K562 (cell line): Measurements from ENCODE around the gene HBB. TPM values are rescaled to one million over a fixed set of nuclear protein-coding genes. Genes with fewer than 3 reads are reported as not detected.

ENCODE experiments used
- CBX3 ChIP-seq, 2 experiments: IDR thresholded peaks; 1 replicate in 1 of 2; 2 replicates in 1 of 2; pipeline ENCODE4 v1.6.1; 2012; ENCODE audit warnings: inconsistent platforms in 2 of 2, low read length in 2 of 2, borderline replicate concordance in 1 of 2, control low read depth in 1 of 2
- CEBPG ChIP-seq, 3 experiments: fragments of 200-800 bp in 1 of 3; sonication (Bioruptor generic) in 1 of 3; sonication (generic) in 1 of 3; formaldehyde crosslinking in 1 of 3; IDR thresholded peaks in 2 of 3; conservative IDR thresholded peaks in 1 of 3; 2 replicates each; pipeline versions ENCODE4 v1.6.1 to v1.8.0; 2016 to 2022; ENCODE audit warnings: missing compliant biosample characterization in 2 of 3, missing genetic modification characterization in 2 of 3, mild to moderate bottlenecking in 1 of 3, missing genetic modification reagents in 1 of 3
- CTCF ChIP-seq, 3 experiments: IDR thresholded peaks in 2 of 3; conservative IDR thresholded peaks in 1 of 3; 2 replicates each; pipeline ENCODE4 v1.5.1; 2011 to 2012; ENCODE audit warnings: low read length in 3 of 3, mild to moderate bottlenecking in 3 of 3, control low read depth in 2 of 3, improper control_type of control experiment in 1 of 3, inconsistent platforms in 1 of 3, low read depth in 1 of 3, mixed read lengths in 1 of 3, moderate library complexity in 1 of 3; ENCODE audit not compliant: insufficient read depth in 2 of 3
- CUX1 ChIP-seq: fragments of 200-800 bp; sonication (Bioruptor generic); IDR thresholded peaks from 2 replicates; pipeline ENCODE4 v1.6.1; 2016; ENCODE audit warnings: missing genetic modification characterization, missing compliant biosample characterization
- FOXK1 ChIP-seq: sonication (generic); formaldehyde crosslinking; IDR thresholded peaks from 2 replicates; pipeline ENCODE4 v1.8.0; 2022; ENCODE audit warnings: missing genetic modification reagents, mild to moderate bottlenecking, borderline replicate concordance
- GATAD2B ChIP-seq: fragments of 450-650 bp; IDR thresholded peaks from 2 replicates; pipeline ENCODE4 v1.6.1; 2017; ENCODE audit warnings: mild to moderate bottlenecking, borderline replicate concordance
- IFI16 ChIP-seq: fragments of 250-450 bp; sonication (Bioruptor Pico); IDR thresholded peaks from 2 replicates; pipeline ENCODE4 v2.1.2; 2022; ENCODE audit warnings: mild to moderate bottlenecking, inconsistent platforms
- KLF16 ChIP-seq: IDR thresholded peaks from 2 replicates; pipeline ENCODE4 v1.6.1; 2016; ENCODE audit warnings: antibody characterized with exemption
- MBD2 ChIP-seq: sonication (generic); IDR thresholded peaks from 2 replicates; pipeline ENCODE4 v1.6.1; 2016; ENCODE audit warnings: low read depth, borderline replicate concordance
- NFIC ChIP-seq: fragments of 450-650 bp; IDR thresholded peaks from 2 replicates; pipeline ENCODE4 v1.6.1; 2017; ENCODE audit warnings: mild to moderate bottlenecking, inconsistent platforms
- PHF20 ChIP-seq: fragments of 450-650 bp; IDR thresholded peaks from 2 replicates; pipeline ENCODE4 v1.6.1; 2018; ENCODE audit not compliant: partially characterized antibody
- SMAD3 ChIP-seq: fragments of 450-650 bp; formaldehyde crosslinking; conservative IDR thresholded peaks from 2 replicates; pipeline ENCODE4 v1.4.0; 2020; ENCODE audit warnings: mild to moderate bottlenecking
- STAT5A ChIP-seq: IDR thresholded peaks from 2 replicates; pipeline ENCODE4 v1.6.1; 2012; ENCODE audit warnings: low read length, inconsistent platforms, borderline replicate concordance
- TEAD1 ChIP-seq, 2 experiments: fragments of 450-650 bp in 1 of 2; sonication (generic) in 1 of 2; formaldehyde crosslinking; IDR thresholded peaks; 2 replicates each; pipeline versions ENCODE4 v1.4.0 to v1.8.0; 2020 to 2022; ENCODE audit warnings: mild to moderate bottlenecking in 2 of 2, missing genetic modification reagents in 1 of 2
- TGIF2 ChIP-seq: sonication (generic); formaldehyde crosslinking; IDR thresholded peaks from 2 replicates; pipeline ENCODE4 v1.8.1; 2022; ENCODE audit warnings: mild to moderate bottlenecking, missing genetic modification reagents, moderate library complexity
- ZNF12 ChIP-seq: sonication (generic); formaldehyde crosslinking; IDR thresholded peaks from 2 replicates; pipeline ENCODE4 v1.4.0; 2020; ENCODE audit warnings: mild to moderate bottlenecking, missing genetic modification reagents
- ZNF224 ChIP-seq: sonication (generic); formaldehyde crosslinking; IDR thresholded peaks from 2 replicates; pipeline ENCODE4 v1.8.0; 2022; ENCODE audit warnings: mild to moderate bottlenecking, missing genetic modification reagents
- ZNF282 ChIP-seq: sonication (generic); formaldehyde crosslinking; IDR thresholded peaks from 2 replicates; pipeline ENCODE4 v1.8.1; 2023; ENCODE audit warnings: missing genetic modification reagents
- polyA plus RNA-seq, 8 experiments: library from polyadenylated mRNA; depleted of rRNA in 4 of 8; stranded (reverse) in 5 of 8; unstranded in 3 of 8; fragments of >200 nt; fragmentation: Nextera tagmentation in 2 of 8; fragmentation: Illumina TruSeq in 1 of 8; extraction: Ambion mirVana in 2 of 8; extraction: Trizol in 1 of 8; gene quantifications; 2 replicates each; pipeline versions ENCODE4 v1.2.1 to v1.2.3, GENCODE V29; 2011 to 2014; ENCODE audit warnings: inconsistent platforms in 1 of 8, missing spikeins in 1 of 8
- total RNA-seq, 7 experiments: library from RNA; depleted of rRNA in 6 of 7; stranded (reverse); fragments of >200 nt in 6 of 7; fragmentation: Illumina TruSeq in 2 of 7; extraction: Trizol in 2 of 7; gene quantifications; 2 replicates each; pipeline versions ENCODE4 v1.2.1 to v1.2.3, GENCODE V29; 2011 to 2021; ENCODE audit warnings: low replicate concordance in 1 of 7
- TF ChIP-seq, protein P1 (sequence below): fragments of 450-650 bp; formaldehyde crosslinking; IDR thresholded peaks from 2 replicates; pipeline ENCODE4 v1.4.0; 2022; ENCODE audit warnings: missing genetic modification characterization

The HBB gene
- total and polyA plus RNA-seq, 9 of the 15 experiments (the other 6 are each of a cell fraction or from before 2014, with no cell fraction given), result 0.33 to 3.4 (median 1.2) TPM; not detected in 2

GRCh38 chr11:5275369-5276110 is 48.7 kb upstream of the HBB start (continued):
- TF ChIP-seq CBX3 (IDR thresholded peaks at IDR 0.05; ENCODE audit: borderline replicate concordance in 1 of 2, low read length in 2 of 2) (peak in 1 of 2 experiments; percentile 63; a peak in 1 of 3 replicates), GATAD2B (peak; percentile 58; the same call in 1 of the 2 replicates), TGIF2 (no peak), KLF16 (peak; percentile 59; the same call in 1 of the 2 replicates), CTCF (IDR thresholded peaks at IDR 0.05 in 2 of 3, conservative IDR thresholded peaks at IDR 0.05 in 1 of 3; ENCODE audit: insufficient read depth in 2 of 3, low read depth in 1 of 3, low read length in 3 of 3) (no peak), STAT5A (peak; percentile 66; the same call in 1 of the 2 replicates), FOXK1 (no peak), PHF20 (no peak), SMAD3 (no peak), ZNF282 (CRISPR knock-in tag) (no peak), TEAD1 (CRISPR knock-in tag; IDR thresholded peaks at IDR 0.05) (0 out of 4 replicates have a peak, but pooled peaks of 1 of the 2 experiments have one; percentile 8), IFI16 (0 out of 2 replicates have a peak, but pooled peaks have one; percentile 44), MBD2 (peak; percentile 45; the same call in 1 of the 2 replicates), NFIC (peak; percentile 58), ZNF12 (CRISPR knock-in tag) (no peak), CEBPG (CRISPR knock-in tag; IDR thresholded peaks at IDR 0.05) (no peak), CEBPG (tag; conservative IDR thresholded peaks at IDR 0.05 in 1 of 2, IDR thresholded peaks at IDR 0.05 in 1 of 2) (no peak), CUX1 (peak; percentile 47; the same call in 1 of the 2 replicates), ZNF224 (CRISPR knock-in tag) (no peak)
- TF ChIP-seq, protein P1, sequence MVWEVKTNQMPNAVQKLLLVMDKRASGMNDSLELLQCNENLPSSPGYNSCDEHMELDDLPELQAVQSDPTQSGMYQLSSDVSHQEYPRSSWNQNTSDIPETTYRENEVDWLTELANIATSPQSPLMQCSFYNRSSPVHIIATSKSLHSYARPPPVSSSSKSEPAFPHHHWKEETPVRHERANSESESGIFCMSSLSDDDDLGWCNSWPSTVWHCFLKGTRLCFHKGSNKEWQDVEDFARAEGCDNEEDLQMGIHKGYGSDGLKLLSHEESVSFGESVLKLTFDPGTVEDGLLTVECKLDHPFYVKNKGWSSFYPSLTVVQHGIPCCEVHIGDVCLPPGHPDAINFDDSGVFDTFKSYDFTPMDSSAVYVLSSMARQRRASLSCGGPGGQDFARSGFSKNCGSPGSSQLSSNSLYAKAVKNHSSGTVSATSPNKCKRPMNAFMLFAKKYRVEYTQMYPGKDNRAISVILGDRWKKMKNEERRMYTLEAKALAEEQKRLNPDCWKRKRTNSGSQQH (CRISPR knock-in tag), result no peak
